Measurements from ENCODE around the gene HYOU1.
"Not testable (repeated sequence)": the region's sequence is repeated elsewhere in the genome, so short reads cannot be mapped to it uniquely, and the experiment has no call there.

The HYOU1 gene

DNA sequence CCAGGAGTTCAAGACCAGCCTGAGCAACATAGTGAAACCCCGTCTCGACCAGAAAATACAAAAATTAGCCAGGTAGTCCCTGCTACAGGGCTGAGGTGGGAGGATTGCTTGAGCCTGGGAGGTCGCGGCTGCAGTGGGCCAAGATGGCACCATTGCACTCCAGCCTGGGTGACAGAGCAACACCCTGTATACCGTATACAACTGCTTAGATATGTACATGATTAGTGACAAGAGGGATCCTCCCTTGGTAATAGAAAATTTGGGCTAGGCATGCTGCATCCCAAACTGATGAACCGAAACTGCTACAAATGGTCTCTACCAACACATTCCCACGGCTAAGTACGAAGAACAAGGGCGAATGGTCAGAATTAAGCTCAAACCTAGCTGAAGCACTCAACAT, 14.1 kb downstream of the HYOU1 start:
- DNase-seq, result no peak

DNA sequence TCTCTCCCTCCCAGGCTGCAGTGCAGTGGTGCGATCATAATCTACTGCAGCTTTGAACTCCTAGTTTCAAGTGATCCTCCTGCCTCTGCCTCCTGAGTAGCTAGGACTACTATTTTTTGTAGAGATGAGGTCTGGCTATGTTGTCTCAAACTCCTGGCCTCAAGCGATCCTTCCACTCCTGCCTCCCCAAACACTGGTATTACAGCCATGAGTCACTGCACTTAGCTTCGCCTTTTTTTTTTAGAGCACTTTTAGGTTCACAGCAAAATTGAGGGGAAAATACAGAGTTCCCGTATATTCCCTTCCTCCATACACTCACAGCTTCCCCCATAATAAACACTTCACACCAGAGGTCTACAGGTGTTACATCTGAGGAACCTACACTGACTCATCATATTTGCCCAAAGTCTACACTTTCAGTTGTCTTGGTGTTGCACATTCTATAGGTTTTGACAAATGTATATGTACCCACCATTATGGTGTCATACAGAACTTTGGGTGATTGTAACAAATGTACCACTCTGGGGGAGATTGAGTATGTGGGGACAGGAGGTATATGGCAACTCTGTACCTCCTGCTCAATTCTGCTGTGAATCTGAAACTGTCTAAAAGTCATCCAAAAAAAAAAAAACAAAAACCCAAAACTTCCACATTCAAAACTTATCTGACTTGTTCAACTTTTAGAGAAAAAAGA, 15.0 kb downstream of the HYOU1 start:
- DNase-seq, result no peak

DNA sequence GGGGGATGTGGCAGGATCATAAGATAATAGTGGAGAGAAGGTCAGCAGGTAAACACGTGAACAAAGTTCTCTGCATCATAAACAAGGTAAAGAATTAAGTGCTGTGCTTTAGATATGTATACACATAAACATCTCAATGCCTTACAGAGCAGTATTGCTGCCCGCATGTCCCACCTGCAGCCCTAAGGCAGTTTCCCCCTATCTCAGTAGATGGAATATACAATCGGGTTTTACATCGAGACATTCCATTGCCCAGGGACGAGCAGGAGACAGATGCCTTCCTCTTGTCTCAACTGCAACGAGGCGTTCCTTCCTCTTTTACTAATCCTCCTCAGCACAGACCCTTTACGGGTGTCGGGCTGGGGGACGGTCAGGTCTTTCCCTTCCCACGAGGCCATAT, 17.5 kb downstream of the HYOU1 start:
- DNase-seq, result not testable (repeated sequence)

DNA sequence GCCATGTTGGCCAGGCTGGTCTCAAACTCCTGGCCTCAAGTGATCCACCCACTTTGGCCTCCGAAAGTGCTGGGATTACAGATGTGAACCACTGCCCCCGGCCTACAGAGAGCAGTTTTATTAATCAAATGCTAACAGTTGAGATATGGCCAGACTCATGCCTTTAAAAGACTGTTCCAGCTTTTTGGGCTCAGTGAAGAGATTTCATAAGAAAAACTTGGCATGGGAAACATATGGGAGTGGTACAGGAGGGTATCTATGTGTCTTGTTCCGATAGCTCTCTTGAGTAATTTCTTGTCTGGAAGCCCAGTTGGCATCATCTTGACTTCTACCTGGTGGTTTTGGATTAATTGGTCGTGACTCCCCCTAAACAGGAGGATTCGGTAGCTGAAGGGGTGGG, 18.1 kb downstream of the HYOU1 start:
- DNase-seq, result no peak

DNA sequence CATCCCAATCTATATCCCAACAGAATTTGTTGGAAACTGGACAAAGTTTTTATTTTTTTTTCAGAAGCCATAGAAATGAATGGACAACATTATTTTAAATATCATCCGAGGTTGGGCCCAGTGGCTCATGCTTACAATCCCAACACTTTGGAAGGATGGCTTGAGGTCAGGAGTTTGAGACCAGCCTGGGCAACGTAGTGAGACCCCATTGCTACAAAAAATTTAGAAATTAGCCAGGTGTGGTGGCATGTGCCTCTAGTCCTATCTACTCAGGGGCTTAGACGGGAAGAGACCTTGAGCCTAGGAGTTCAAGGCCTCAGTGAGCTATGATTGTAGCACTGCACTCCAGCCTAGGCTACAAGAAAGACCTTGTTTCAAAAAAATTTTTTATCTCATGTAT, 22.2 kb downstream of the HYOU1 start:
- no peak for DNase-seq

DNA sequence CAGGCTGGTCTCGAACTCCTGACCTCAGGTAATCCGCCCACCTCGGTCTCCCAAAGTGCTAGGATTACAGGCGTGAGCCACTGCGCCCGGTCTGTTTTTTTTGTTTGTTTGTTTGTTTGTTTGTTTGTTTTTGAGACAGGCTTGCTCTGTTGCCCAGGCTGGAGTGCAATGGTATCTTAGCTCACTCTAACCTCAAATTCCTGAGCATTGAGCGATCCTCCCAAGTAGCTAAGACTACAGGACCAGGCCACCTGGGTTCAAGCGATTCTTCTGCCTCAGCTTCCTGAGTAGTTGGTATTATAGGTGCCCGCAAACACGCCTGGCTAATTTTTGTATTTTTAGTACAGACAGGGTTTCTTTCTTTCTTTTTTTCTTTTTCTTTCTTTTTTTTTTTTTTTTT, 23.6 kb downstream of the HYOU1 start:
- DNase-seq, result not testable (repeated sequence)

DNA sequence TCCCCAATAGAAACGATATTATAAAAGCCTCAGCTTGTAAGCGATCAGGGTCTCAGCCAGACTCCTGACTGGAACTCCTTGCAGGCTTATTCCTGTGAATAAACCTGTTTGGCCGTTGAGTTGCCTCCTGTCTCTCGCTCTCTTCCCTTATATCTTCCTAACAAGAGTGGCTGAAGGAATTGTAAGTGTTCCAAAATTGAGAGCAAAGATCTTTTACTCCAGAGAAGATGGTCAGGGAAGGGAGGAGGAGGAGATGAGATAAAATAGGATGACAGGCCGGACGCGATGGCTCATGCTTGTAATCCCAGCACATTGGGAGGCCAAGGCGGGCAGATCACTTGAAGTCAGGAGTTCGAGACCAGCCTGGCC, 25.1 kb downstream of the HYOU1 start:
- no peak for DNase-seq

DNA sequence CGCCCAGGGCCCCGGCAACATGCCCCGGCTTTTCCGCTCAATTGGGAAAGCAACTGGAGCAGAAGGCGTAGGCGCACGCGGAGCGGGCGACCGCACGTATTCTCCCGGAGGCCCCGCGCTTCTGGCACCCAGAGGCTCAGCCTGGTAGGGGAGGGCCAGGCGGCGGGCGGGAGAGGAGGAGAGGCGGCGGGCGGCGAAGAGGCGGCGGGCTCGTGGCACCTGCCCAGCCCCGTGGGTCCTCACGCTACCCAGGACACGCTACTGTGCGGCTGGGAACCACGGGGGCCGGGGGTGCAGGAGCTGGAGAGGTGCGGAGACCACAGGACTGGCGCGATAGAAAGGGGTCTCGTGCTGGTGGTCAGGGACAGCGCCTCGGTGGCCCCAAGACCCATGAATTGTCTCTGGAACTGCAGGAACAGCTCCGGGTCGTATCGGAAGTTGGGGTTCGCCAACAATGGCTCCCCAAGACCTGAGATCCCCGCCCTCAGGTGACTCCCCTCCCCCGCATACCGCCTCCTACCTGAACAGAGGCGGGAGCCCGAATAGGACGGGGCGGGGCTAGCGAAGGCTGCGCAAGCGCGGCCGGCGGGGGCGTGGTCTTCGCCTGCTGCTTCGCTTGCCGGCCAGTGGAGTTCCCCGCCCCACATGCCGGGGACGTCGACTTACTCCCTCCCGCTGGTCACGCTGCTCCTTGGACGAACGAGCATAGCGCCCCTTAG, 26.5 kb downstream of the HYOU1 start, which contains the start of gene SLC37A4:
Gene SLC37A4, minus strand, starts transcription at position 549 of the 719 bp plus-strand sequence.
- DNase-seq, result peak; percentile 96

DNA sequence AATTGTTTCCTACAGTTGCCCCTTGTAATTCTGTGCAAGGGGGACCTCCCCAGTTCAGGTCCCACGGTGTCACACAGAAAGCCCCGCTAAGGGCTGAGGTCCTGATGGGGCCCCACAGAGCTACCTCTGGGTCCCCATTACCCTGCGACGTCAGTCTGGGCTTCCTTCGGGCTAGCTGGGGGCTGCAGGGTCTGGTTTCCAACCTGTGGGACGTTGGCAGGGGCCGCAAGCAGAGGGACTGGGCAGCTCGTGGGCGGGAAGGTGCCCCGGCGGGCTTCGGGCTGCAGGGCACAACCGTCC, 27.0 kb downstream of the HYOU1 start:
- no peak for DNase-seq

DNA sequence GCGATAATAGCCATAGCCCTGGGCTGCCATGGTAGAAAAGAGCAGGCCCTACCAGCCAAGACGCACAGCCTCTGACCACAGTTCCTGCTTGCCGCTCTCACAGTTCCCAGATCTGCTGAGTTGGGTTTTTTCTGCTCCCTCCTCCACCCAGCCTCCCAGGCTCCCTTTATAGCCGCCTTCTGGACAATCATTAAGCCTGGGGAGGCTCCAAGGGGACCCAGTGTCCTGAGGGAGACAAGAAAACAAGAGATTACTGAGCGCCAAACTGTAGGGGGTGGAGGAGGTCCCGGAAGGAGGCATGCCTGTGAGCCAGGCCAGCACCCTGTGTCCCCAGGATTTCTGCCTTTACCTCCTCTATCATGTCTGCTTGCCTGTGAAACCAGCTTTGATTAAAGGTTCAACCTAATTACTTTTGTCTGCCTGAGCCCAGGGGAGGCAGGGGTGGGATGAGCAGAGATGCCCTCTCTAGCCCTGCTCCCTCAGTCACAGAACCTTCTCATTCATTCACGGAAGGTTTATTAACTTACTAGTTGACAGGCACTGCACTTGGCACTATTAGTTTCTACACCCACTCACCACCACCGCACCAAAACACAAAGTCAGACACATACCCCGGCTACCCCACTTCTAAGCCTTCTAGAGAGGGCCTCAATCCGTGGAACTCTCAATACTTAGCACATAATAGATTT, 27.5 kb downstream of the HYOU1 start:
- no peak for DNase-seq

DNA sequence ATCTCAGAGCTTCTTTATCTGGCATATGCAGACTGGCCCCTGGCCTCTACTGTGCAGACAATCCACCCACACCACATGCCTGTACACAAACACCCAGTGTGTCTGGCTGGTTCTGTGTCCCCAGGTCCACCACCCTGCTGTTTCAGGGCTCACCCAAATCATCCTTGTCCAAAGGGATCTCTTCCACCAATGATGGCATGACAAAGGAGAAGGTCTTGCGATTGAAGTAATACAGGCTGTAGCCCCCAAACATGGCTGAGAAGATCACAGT, 28.0 kb downstream of the HYOU1 start:
- no peak for DNase-seq

DNA sequence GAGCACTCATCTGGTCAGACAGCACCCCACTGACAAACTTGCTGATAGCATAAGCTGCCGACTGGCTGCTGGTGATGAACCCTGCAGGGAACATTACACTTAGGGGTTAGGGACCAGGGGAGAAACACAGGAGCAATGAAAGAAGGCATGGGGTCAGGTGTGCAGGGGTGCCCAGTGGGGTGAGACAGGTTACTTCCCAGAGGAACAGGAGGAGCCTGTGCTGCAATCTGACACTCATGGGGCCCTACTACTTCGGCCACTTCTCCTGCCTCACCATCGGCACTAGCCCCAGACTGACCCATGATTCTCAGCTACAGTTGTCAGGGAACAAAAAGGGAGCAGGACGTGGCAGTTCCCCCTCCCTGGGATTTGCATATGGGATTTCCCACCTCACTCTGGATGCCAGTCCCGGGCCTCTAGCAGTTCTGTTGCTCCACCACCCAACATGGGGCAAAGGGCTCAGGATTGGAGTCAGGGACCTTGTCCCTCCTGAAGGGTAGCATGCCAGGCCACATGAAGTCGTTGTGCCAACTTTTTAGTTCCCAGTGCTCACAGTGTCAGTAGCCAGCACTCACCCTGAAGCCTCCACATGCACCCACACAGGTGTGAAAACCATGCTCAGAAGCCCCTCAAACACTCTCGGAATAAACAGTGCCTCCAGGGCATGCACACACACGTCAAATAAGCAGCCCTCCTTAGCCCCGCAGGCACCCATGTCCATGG, 28.5 kb downstream of the HYOU1 start:
- DNase-seq, result no peak

DNA sequence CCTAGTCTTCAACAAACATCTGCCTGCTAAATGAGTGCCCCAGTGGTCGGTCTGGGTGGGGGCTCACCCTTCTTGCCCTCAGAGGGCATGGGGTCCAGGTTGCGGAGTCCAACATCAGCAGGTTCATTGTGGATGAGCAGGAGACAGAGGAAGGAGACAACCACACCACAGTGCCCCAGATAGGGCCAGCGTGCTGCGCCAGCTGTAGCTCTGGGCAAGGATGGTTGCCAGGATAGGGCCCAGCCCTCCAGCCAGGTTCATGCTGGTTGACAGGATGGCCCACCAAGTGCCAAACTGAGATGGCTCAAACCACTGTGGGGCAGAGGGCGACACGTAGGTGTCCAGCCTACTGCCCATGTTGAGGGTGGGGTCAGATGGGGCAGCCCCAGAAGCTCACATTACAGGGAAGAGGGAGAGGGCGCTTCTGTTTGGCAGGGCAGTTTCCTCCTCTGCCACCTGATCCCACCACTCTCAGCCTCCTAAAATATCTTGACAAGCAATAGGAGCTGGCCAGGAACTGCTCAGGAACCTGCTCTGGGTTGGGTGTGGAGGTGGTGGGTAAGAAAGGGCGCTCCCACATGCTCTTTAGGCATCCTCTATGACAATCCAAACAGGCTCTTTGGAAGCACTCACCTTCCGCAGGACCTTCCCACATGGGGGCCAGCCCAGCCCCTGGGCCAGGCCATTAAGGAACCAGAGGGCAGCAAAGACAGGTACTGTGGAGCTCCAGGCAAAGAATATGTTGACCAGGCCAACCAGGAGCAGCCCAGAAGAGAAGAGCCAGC, 29.3 kb downstream of the HYOU1 start:
- DNase-seq, result no peak

DNA sequence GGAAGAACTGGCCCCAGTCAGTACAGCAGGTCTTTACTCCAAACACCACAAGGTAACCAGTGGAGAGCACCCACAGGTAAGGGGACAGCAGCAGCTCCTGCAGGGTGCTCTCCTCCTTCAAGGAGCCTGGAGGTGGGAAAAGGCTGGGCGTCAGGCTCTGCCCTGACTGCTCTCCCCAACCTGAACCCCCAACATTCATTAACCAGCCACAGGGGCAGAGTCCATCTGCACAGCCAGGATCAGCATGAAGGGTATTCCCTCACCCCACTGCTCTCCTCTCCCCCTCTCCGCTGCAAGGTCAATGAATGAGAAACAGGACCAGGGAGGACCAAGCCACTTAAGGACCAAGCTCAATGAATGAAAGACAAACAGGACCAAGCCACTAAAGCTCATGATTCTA, 30.0 kb downstream of the HYOU1 start:
- DNase-seq, result no peak

DNA sequence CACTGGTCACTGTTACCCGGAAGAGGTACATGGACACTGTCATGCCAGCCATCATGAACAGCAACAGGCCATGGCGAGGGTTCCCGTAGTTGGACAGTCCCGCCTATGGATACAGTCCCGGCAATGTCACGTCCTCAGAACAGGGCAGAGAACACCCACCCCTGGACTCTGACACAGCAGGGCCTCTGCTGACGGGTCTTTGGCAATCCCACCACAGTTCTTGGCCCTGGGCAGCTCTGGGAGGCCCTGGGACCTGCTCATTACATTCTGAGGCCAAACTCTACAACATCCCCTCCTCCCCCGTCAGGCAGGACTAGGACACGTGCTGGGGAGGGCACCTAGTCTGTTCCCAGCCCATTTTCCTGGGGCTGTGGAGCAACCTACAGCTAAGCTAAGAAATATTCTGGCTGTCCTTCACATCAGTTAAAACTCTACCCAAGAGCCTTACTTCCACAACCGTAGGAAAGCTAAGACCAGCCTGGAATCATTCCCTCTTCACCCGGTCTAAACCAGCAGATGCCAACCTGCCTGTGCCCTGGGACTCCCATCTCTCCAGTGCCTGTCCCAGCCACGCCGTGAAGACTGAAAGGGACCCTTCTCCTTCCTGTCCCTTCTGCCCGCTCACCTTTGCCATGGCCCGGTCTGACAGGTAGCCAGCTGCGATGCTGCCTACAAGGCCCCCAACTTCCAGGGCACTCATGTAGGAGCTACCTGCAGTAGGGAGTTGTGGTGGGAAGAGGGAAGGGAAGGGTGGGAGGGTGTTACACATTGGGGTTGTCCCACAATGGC, 30.8 kb downstream of the HYOU1 start:
- DNase-seq, result no peak

DNA sequence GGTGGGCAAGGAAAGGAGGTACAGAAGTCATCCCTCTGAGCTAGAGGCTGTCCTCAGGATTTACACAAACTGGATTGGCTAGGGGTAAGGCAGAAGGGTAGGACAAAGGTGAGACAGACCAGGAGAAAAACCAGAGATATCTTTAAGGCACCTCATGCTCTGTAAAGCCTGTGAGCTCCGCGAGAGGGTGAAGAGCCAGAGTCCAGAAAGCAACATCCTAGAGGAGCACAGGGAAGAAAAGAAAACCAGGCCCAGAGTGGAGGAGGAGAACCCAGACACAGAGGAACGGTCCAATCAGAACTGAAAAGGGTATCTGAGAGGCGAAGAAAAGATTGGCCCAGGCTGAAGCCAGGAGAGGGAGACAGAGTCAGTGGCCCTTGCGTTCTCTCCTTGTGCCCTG, 31.5 kb downstream of the HYOU1 start:
- no peak for DNase-seq

DNA sequence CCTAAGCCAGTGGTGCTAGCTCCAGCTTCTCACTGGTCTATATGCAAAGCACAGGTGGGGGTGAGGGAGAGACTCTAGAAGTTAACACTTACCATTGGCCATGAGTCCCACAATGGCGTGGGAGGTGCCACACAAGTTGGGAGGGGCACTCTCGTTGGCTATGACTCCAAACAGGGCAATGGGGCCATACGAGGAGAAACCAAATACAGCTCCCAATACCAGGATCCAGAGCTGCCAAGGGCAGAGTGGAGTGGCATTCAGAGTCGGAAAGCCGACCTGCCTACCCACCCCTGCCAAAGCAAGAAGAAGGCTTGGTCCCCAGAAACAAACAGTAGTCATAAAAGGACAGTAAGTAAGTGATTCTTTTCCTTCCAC, 31.9 kb downstream of the HYOU1 start:
- DNase-seq, result no peak

DNA sequence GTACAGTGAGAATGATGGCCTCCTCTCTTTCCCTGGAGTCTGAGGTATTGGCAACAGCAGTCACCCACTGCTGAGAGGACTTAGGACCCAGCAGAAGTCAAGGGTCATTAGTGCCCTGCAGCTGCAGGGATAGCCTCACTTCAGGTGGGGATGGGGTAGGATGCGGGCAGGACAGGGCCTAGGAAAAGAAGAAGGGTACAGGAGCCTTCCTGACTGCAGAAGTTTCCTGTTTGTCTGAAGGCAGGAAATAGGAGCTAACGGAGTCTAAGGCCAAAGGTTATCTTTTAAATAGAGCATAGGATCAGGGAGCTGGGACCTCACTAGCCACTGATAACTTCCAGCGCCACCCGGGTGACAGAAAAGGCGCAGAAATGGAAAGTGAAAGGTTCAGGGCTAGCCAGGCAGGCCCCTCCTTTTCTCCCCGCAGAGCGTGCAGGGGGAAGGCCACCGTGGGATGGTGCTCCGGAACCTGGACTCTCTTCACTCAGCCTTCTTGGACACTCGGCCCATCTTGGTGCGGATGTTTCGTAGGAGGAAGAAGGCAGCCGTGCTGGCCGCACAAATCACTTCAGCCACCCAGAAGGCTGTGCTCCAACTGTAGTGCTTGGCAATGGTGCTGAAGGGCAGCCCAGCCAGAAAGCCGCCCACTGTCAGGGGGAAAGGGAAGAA, 32.4 kb downstream of the HYOU1 start:
- no peak for DNase-seq

DNA sequence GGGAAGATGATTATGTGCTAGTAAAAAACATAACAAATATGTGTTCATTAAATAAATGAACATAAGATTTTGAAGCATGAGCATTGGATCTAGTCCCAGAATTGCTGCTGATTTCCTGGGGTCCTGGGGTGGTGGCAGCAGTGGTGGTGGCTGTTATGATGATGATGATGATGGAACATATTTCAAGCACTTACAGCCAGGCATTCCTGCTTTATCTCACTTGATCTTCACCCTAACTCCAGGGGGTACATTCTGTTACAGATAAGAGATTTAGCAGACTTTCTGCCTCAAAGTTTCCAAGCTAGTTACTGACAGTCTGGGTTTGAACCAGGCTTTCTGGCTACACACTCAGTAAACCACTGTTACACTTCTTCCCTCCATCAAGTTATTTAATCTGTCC, 33.3 kb downstream of the HYOU1 start:
- no peak for DNase-seq

DNA sequence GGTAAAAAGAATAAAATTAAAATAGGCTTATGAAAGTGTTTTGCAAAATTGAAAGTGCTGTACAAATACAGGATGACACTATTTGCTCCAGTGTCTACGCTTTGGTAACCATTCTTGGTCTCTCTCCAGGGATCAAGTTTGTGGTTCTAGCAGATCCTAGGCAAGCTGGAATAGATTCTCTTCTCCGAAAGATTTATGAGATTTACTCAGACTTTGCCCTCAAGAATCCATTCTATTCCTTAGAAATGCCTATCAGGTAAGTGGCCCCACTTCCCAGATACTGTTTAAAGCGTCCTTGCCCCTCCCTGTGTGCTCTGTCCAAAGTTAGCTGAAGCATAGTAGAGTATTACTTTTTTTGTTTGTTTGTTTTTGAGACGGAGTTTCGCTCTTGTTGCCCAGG, 35.4 kb downstream of the HYOU1 start:
- no peak for DNase-seq

DNA sequence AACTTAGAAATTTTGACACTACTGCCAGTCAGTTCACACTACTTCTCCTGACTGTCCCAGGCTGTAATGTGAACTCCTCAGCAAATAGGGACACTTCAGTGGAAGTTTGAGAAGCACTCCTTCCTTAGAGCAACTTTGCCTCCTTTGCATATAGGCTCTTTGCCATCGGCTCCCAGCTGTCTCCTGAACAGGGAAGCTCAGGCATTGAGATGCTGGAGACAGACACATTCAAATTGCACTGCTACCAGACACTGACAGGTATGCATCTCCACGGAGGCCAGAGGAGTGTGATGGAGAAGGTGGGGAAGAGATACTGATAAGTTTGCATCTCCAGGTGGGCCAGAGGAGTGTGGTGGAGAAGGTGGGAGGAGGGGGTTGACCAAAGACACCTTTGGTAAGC, 37.0 kb downstream of the HYOU1 start:
- DNase-seq, result no peak

Data from amniotic stem cell (primary cell).